ENCODE results near the gene MLPH. TPM values are rescaled to one million over a fixed set of nuclear protein-coding genes. Genes with fewer than 3 reads are reported as not detected.

Gene MLPH
- polyA plus RNA-seq, 4 donors, result 1.1 to 6.7 (median 2.5) TPM

DNA sequence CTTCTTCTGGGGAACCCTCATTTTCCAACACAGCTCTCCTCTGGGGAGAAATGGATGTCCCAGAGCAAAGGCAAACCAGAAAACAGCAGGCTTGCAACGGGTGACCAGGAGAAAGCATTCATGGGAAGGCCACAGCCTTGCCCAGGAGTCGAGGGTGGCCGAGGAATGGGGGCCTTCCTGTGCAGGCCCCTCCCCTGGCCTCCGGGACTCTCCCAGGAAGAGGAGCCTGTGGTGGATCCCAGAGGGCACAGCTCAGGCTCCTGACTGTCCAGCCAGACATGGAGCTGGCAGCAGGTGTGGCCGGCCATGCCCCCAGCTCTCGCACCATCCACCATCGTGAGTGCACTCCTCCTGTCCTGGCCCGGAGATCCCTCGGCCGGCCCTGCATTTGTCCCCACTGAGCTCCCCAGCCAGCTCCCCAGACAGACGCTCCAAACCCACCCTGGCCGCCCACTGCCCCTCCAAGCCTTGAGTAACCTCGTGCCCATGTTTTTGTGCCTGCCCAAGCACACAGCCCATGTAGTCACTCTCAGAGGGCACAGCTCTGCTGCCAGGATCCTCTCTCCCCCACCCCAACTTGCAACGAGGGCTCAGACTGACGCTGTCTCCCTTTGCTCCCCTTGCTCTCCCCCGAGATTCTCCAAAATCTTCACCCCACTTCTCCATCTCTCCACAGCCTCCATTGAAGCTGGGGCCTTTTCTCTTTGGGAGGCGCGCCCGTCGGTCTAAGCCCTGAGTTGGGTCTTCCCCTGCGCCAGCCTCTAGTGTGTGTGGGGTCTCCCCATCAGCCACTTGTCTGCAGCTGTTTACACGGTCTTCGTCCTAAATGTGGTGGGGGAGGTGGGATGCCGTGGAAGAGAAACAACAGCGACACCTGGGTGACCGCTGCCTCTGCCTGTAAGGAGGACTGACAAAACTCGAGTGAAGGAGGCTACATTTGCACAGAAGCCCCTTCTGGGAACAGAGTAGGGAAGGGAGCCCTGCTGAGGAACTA lies 89.1 kb downstream of the MLPH start:
- DNase-seq (ENCODE audit: low read depth in 4 of 4, low spot score in 3 of 4), result no peak

DNA sequence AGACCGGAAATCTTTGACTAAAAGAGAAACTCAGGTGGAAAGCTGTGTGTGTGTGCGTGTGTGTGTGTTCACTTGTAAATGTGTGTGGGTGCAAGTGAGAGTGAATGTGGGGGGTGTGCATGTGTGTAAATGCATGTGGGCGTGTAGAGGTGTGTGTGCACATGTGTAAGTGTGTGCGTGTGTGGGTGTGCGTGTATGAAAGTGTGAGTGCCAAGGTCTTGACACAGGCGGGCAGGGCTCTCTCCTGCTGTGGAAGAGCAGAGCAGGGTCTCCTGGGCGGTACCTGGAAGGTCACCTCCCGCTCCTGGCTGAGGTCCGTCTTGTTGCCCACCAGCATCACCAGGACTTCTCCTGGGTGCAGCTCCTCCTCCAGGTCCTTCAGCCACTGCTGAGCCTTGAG lies 89.9 kb downstream of the MLPH start:
- DNase-seq (ENCODE audit: low read depth in 4 of 4, low spot score in 3 of 4), result no peak

GRCh38 chr2:237577458-237577857 lies 90.4 kb downstream of the MLPH start:
- DNase-seq (ENCODE audit: low read depth in 4 of 4, low spot score in 3 of 4), result no peak

GRCh38 chr2:237577956-237578870 lies 91.2 kb downstream of the MLPH start:
- no peak for DNase-seq (ENCODE audit: low read depth in 4 of 4, low spot score in 3 of 4)

- DNase-seq (ENCODE audit: low read depth in 4 of 4, low spot score in 3 of 4), result no peak
Observed at GRCh38 chr2:237581326-237581725, 94.3 kb downstream of the MLPH start.

- DNase-seq (ENCODE audit: low read depth in 4 of 4, low spot score in 3 of 4), result peak in 1 of 4 donors; percentile 52
Observed at GRCh38 chr2:237581751-237582746, 95.0 kb downstream of the MLPH start.

GRCh38 chr2:237583385-237584295 lies 96.6 kb downstream of the MLPH start:
- DNase-seq (ENCODE audit: low read depth in 4 of 4, low spot score in 3 of 4), result no peak

DNA sequence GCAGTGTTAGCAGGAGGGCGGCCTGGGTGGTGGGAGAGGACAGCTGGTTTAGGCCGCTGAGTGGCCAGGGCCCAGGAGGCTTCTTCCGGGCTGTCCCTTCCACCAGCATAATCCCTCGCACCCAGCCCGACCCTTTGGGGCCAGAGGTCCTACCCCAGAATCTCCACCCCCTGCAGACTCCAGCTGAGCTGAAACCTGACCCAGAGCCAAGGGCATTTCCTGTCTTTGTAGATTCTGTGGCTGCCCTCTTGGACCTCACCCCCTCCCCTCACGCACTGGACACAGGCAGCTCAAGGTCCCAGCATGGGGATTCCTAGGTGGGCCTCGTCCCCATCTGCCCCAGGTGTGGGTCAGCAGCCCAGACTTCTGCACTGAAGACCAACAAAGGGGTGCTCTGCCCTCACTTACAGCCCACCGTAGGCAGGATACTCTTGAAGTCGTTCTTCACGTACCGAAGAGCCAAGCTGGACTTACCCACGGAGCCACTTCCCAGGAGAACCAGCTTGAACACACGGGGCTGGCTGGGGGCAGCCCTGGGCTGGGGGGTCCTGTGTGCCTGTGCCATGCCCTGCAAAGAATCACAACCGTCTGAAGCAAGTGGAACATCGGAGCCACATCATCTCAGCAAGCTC lies 98.7 kb downstream of the MLPH start:
- no peak for DNase-seq (ENCODE audit: low read depth in 4 of 4, low spot score in 3 of 4)

GRCh38 chr2:237588044-237588696 lies 101.1 kb downstream of the MLPH start:
- no peak for DNase-seq (ENCODE audit: low read depth in 4 of 4, low spot score in 3 of 4)

- no peak for DNase-seq (ENCODE audit: low read depth in 4 of 4, low spot score in 3 of 4)
Observed at GRCh38 chr2:237590272-237591140, 103.5 kb downstream of the MLPH start, which contains the start of gene RAB17. TSS of gene RAB17 (minus strand) at chr2:237590734. CDS start at chr2:237586154, 4,580 bp downstream.

- no peak for DNase-seq (ENCODE audit: low read depth in 4 of 4, low spot score in 3 of 4)
Observed at GRCh38 chr2:237591141-237591881, 104.3 kb downstream of the MLPH start.

DNA sequence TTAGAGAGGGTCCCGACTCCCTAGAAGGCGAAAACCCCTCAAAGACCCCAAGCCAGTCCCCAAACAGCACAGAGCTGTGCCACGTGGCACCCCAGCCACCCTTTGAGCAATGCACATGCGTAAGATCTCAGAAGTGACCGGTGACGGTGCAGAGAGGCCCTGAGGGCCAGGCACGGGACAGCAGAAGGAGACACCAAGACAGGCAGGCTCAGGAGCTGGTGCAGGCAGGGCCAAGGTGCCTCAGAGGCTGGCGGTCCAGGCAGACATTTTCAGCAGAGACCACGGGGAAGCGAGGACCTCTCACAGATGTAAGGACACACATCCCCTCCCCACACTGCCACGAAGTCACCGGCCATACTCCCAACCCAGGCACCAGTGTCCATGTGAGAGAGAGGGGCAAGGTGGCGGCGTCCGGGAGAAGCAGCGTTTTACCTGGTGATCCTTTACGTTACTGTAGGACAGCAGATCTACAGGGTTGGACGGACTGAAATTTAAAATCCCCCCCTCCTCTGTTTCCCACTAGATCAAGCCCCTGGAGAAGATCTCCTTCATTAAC lies 105.5 kb downstream of the MLPH start:
- DNase-seq (ENCODE audit: low read depth in 4 of 4, low spot score in 3 of 4), result no peak

DNA sequence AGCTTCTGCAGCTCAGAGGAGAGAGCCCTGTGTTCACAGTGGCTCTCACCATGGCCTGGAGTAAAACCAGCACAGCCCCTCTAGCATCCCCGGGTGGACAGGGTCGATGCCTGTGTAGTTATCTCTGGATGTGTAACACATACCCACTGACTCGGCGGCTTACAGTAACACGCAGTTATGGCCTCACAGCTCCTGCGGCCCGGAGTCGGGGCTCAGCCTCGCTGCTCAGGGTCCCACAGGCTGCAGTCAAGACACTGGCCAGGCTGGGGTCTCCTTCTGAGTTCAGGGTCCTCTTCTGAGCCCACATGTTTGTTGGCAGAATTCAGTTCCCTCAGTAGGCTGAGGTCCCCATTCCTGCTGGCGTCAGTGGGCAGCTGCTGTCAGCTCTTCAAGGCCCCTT lies 106.0 kb downstream of the MLPH start:
- DNase-seq (ENCODE audit: low read depth in 4 of 4, low spot score in 3 of 4), result no peak

- DNase-seq (ENCODE audit: low read depth in 4 of 4, low spot score in 3 of 4), result no peak
Observed at GRCh38 chr2:237593596-237594320, 106.7 kb downstream of the MLPH start.

GRCh38 chr2:237594514-237594871 lies 107.4 kb downstream of the MLPH start:
- DNase-seq (ENCODE audit: low read depth in 4 of 4, low spot score in 3 of 4), result no peak
